SK-N-SH treated with all-trans-retinoic acid at 6 μM for 48 hours (cell line): Measurements from ENCODE around the gene B3GNT3.

Source experiments
- ATAC-seq: fragments of 200-7000 bp; cut with Tn5 transposase; 3 replicates; pipeline ENCODE4 v1.9.1; 2020; ENCODE audit warnings: mild to moderate bottlenecking, moderate library complexity
- ARNTL ChIP-seq: fragments of 450-650 bp; formaldehyde crosslinking; IDR thresholded peaks from 2 replicates; pipeline ENCODE4 v1.5.0; 2020; ENCODE audit warnings: low read depth, mild to moderate bottlenecking, moderate library complexity, borderline replicate concordance
- BACH2 ChIP-seq: fragments of 250-450 bp; sonication (Bioruptor Pico); IDR thresholded peaks from 2 replicates; pipeline ENCODE4 v1.9.0; 2021; ENCODE audit warnings: mild to moderate bottlenecking, borderline replicate concordance
- CREB5 ChIP-seq: fragments of 250-450 bp; sonication (Bioruptor Pico); IDR thresholded peaks from 2 replicates; pipeline ENCODE4 v1.5.1; 2020; ENCODE audit warnings: low read depth, mild to moderate bottlenecking, moderate library complexity
- CSDC2 ChIP-seq: fragments of 250-450 bp; sonication (Bioruptor Pico); IDR thresholded peaks from 2 replicates; pipeline ENCODE4 v1.5.0; 2020; ENCODE audit warnings: mild to moderate bottlenecking, moderate library complexity
- CSRNP3 ChIP-seq: fragments of 250-450 bp; sonication (Bioruptor Pico); IDR thresholded peaks from 2 replicates; pipeline ENCODE4 v1.5.1; 2021; ENCODE audit warnings: mild to moderate bottlenecking, moderate library complexity
- ESRRG ChIP-seq: fragments of 250-450 bp; sonication (Bioruptor Pico); IDR thresholded peaks from 2 replicates; pipeline ENCODE4 v1.6.1; 2021; ENCODE audit warnings: mild to moderate bottlenecking
- GLIS3 ChIP-seq: fragments of 250-450 bp; sonication (Bioruptor Pico); IDR thresholded peaks from 2 replicates; pipeline ENCODE4 v1.5.0; 2020; ENCODE audit warnings: mild to moderate bottlenecking, moderate library complexity
- ISL1 ChIP-seq: fragments of 250-450 bp; sonication (Bioruptor Pico); IDR thresholded peaks from 2 replicates; pipeline ENCODE4 v2.1.2; 2022; ENCODE audit warnings: mild to moderate bottlenecking, moderate library complexity
- OSR1 ChIP-seq: fragments of 250-450 bp; sonication (Bioruptor Pico); IDR thresholded peaks from 2 replicates; pipeline ENCODE4 v1.8.0; 2022; ENCODE audit warnings: moderate library complexity, mild to moderate bottlenecking, inconsistent platforms
- POU6F1 ChIP-seq: fragments of 250-450 bp; sonication (Bioruptor Pico); IDR thresholded peaks from 2 replicates; pipeline ENCODE4 v1.8.0; 2021; ENCODE audit warnings: low read depth, mild to moderate bottlenecking, moderate library complexity, borderline replicate concordance
- PPARA ChIP-seq: fragments of 250-450 bp; sonication (Bioruptor Pico); IDR thresholded peaks from 2 replicates; pipeline ENCODE4 v1.5.0; 2020; ENCODE audit warnings: mild to moderate bottlenecking, borderline replicate concordance
- RARB ChIP-seq: fragments of 250-450 bp; sonication (Bioruptor Pico); IDR thresholded peaks from 2 replicates; pipeline ENCODE4 v1.8.0; 2021; ENCODE audit warnings: mild to moderate bottlenecking, moderate library complexity
- SNAI2 ChIP-seq: fragments of 250-450 bp; sonication (Bioruptor Pico); IDR thresholded peaks from 2 replicates; pipeline ENCODE4 v1.5.0; 2020; ENCODE audit warnings: mild to moderate bottlenecking, moderate library complexity
- TCF4 ChIP-seq: fragments of 250-450 bp; sonication (Bioruptor Pico); IDR thresholded peaks from 2 replicates; pipeline ENCODE4 v1.8.0; 2021; ENCODE audit warnings: mild to moderate bottlenecking, moderate library complexity, borderline replicate concordance
- TOX ChIP-seq: fragments of 250-450 bp; sonication (Bioruptor Pico); IDR thresholded peaks from 2 replicates; pipeline ENCODE4 v1.8.0; 2021; ENCODE audit warnings: mild to moderate bottlenecking, moderate library complexity, borderline replicate concordance
- TSHZ2 ChIP-seq: fragments of 250-450 bp; sonication (Bioruptor Pico); IDR thresholded peaks from 2 replicates; pipeline ENCODE4 v1.5.0; 2020; ENCODE audit warnings: mild to moderate bottlenecking, moderate library complexity
- ZC3H10 ChIP-seq: fragments of 250-450 bp; sonication (Bioruptor Pico); IDR thresholded peaks from 2 replicates; pipeline ENCODE4 v1.5.1; 2021; ENCODE audit warnings: mild to moderate bottlenecking, moderate library complexity
- ZFP3 ChIP-seq: fragments of 250-450 bp; sonication (Bioruptor Pico); IDR thresholded peaks from 2 replicates; pipeline ENCODE4 v1.5.0; 2020; ENCODE audit warnings: mild to moderate bottlenecking, moderate library complexity
- ZFP30 ChIP-seq: fragments of 450-650 bp; formaldehyde crosslinking; IDR thresholded peaks from 2 replicates; pipeline ENCODE4 v1.5.0; 2022; ENCODE audit warnings: mild to moderate bottlenecking, moderate library complexity
- ZNF565 ChIP-seq: fragments of 450-650 bp; formaldehyde crosslinking; conservative IDR thresholded peaks from 2 replicates; pipeline ENCODE4 v1.5.0; 2020; ENCODE audit warnings: low read depth, mild to moderate bottlenecking, moderate library complexity
- ZNF70 ChIP-seq: fragments of 450-650 bp; formaldehyde crosslinking; IDR thresholded peaks from 2 replicates; pipeline ENCODE4 v1.5.0; 2020; ENCODE audit warnings: mild to moderate bottlenecking, moderate library complexity
- ZNF8 ChIP-seq: fragments of 450-650 bp; formaldehyde crosslinking; IDR thresholded peaks from 2 replicates; pipeline ENCODE4 v1.5.0; 2020; ENCODE audit warnings: mild to moderate bottlenecking, moderate library complexity

The B3GNT3 gene

GRCh38 chr19:17761148-17761547, 33.8 kb upstream of the B3GNT3 start:
- no peak for ATAC-seq
- TF ChIP-seq ISL1, result no peak
- TF ChIP-seq OSR1 (CRISPR knock-in tag), result no peak
- TF ChIP-seq ZNF70, result no peak
- TF ChIP-seq TCF4 (CRISPR knock-in tag), result no peak
- TF ChIP-seq ESRRG (CRISPR knock-in tag), result no peak
- TF ChIP-seq ZFP30 (CRISPR knock-in tag), result no peak
- TF ChIP-seq RARB, result no peak
- TF ChIP-seq SNAI2, result no peak
- no peak for TF ChIP-seq CSDC2
- no peak for TF ChIP-seq ZNF565
- TF ChIP-seq PPARA, result no peak
- TF ChIP-seq BACH2, result no peak
- no peak for TF ChIP-seq CREB5 (CRISPR knock-in tag)
- TF ChIP-seq ARNTL (CRISPR knock-in tag), result no peak
- TF ChIP-seq CSRNP3 (CRISPR knock-in tag), result no peak
- TF ChIP-seq POU6F1 (CRISPR knock-in tag), result no peak
- TF ChIP-seq ZC3H10 (CRISPR knock-in tag), result no peak
- TF ChIP-seq ZNF8, result no peak
- no peak for TF ChIP-seq TSHZ2 (CRISPR knock-in tag)
- TF ChIP-seq, all 23 proteins: peak for 0

GRCh38 chr19:17762505-17763229, 32.3 kb upstream of the B3GNT3 start:
- TF ChIP-seq ZFP30 (CRISPR knock-in tag) (no peak), CSDC2 (no peak), ISL1 (no peak), ZNF70 (no peak), POU6F1 (CRISPR knock-in tag) (no peak), ZNF8 (no peak), ZC3H10 (CRISPR knock-in tag) (no peak), ZFP3 (CRISPR knock-in tag) (no peak), ARNTL (CRISPR knock-in tag) (no peak), SNAI2 (no peak), TOX (CRISPR knock-in tag) (no peak), OSR1 (CRISPR knock-in tag) (no peak), ESRRG (CRISPR knock-in tag) (no peak), GLIS3 (CRISPR knock-in tag) (no peak), RARB (no peak), CSRNP3 (CRISPR knock-in tag) (no peak), ZNF565 (no peak), TSHZ2 (CRISPR knock-in tag) (no peak), BACH2 (no peak)

More at GRCh38 chr19:17762505-17763229, 32.3 kb upstream of the B3GNT3 start:
- peak; percentile 95 for ATAC-seq
